AG09319 (cell line): ENCODE data around the gene ARHGAP23.

Source experiments
- DNase-seq: peaks from one replicate; pipeline ENCODE4 v3.0.0-alpha.2; 2010; ENCODE audit warnings: low read depth; ENCODE audit errors: extremely low read depth
- TF ChIP-seq, protein P1 (sequence below): IDR thresholded peaks from 2 replicates; pipeline ENCODE4 v1.5.1; 2011; ENCODE audit warnings: low read depth, mild to moderate bottlenecking, inconsistent platforms, low read length, moderate library complexity

ARHGAP23 gene

GRCh38 chr17:38421871-38422827 is 6.1 kb upstream of the ARHGAP23 start:
- TF ChIP-seq, protein P1, sequence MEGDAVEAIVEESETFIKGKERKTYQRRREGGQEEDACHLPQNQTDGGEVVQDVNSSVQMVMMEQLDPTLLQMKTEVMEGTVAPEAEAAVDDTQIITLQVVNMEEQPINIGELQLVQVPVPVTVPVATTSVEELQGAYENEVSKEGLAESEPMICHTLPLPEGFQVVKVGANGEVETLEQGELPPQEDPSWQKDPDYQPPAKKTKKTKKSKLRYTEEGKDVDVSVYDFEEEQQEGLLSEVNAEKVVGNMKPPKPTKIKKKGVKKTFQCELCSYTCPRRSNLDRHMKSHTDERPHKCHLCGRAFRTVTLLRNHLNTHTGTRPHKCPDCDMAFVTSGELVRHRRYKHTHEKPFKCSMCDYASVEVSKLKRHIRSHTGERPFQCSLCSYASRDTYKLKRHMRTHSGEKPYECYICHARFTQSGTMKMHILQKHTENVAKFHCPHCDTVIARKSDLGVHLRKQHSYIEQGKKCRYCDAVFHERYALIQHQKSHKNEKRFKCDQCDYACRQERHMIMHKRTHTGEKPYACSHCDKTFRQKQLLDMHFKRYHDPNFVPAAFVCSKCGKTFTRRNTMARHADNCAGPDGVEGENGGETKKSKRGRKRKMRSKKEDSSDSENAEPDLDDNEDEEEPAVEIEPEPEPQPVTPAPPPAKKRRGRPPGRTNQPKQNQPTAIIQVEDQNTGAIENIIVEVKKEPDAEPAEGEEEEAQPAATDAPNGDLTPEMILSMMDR = no peak
- no peak for DNase-seq

DNA sequence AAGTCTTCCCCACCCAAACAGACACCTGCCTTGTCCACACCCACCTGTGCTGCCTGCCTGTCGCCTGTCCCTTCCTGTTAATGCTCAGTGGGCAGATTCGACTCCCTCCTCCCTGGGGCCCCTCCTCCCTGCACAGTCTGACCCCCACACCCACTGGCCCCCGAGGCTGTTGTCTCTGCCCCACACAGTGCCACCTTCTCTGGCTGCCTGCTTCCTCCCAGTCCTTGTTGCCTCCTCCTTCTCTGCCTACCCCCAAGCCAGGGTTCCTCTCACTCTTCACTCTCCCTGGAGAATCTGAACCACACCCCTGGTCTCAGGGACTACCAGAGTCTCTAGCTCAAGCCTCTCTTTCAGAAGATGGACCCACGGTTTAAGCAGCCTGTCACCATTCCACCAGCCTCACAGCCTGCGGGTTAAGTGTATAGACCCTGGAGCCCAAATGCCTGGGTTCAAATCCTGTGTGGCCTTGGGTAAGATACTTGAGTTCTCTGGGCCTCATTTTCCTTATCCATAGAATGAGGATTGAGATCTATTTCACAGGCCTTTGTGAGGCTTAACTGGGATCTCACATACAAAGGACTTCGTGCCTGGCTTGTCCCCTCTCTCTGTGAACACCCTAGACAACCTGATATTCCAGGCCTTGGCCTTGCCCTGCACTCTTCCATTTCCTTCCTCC is 3.8 kb upstream of the ARHGAP23 start:
- TF ChIP-seq, protein P1 = no peak
- DNase-seq = no peak

DNA sequence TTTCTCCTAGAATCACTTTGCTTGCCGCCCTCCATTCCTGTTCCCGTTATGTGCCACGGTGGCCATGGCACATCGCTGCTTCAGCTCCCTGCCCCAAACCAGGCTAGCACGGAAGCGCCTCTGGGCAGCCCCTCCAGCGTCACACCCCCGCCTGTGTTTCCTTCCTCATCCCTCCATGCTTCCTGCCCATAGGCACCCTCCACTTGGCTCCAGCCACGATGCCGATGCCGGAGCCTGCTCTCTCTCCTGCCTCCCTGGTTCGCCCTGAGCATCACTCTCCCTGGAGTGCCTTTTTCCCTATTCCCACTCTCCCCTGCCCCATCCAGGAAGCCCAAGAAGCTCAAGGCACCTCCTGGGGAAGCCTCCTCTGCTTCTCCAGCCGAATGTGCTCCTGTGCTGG is 3.2 kb upstream of the ARHGAP23 start:
- TF ChIP-seq, protein P1 = no peak

DNA sequence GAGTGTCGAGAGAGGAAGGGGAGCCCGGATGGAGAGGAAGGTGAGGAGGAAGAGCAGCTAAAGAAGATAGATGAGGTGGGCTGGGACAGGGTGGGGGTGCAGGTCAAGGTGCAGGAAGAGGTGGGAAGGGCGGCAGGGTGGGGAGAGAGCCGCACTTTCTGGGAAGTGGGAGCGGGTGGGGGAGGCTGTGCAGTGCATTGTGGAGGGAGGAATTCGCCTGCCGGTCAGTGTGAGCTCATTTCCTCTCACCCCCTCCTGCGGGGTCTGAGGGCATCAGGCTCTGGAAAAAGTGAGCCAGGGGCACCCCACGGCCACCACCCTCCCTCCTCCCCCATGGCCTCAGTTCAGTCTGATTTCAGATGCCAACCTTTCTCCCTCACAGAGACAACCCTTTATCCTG is 2.5 kb upstream of the ARHGAP23 start:
- TF ChIP-seq, protein P1 = no peak
- DNase-seq = no peak

More for the DNA sequence above, 3.2 kb upstream of the ARHGAP23 start:
- no peak for DNase-seq

DNA sequence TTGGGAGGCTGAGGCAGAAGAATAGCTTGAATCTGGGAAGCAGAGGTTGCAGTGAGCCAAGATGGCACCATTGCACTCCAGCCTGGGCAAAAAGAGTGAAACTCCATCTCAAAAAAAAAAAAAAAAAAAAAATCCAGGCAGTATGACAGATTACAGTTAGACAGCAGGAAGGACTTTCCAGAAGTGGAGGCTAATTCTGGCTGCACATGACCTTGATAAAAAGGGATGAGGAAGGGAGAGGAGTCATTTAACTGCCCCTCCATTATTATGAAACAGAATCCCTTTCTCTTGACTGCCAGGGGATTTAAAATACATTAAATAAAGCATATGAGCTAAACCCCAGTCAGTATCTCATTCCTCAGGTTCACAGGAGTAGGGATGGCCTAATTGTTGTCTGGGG is 1.8 kb upstream of the ARHGAP23 start:
- no peak for DNase-seq
- TF ChIP-seq, protein P1 = no peak

- DNase-seq = no peak
- TF ChIP-seq, protein P1 = no peak
Measured at GRCh38 chr17:38427160-38427949, 909 bp upstream of the ARHGAP23 start.
